D721Med (cell line): ENCODE measurements around the gene ZNF628.

Experiments used
- DNase-seq: peaks from one replicate; pipeline ENCODE4 v3.0.0; 2011; ENCODE audit warnings: low spot score; ENCODE audit not compliant: insufficient read length
- FAIRE-seq: peaks from 2 replicates; lab custom pipeline; 2011; peaks lifted over from hg19 to GRCh38; lab: Jason Lieb, UNC
- TF ChIP-seq, protein P1 (sequence below): IDR thresholded peaks from 2 replicates; pipeline ENCODE4 v1.5.1; 2012; ENCODE audit warnings: mild to moderate bottlenecking, control low read depth; ENCODE audit not compliant: insufficient read depth; ENCODE audit errors: missing control alignments

ZNF628 gene

GRCh38 chr19:55481794-55482155, 5.4 kb downstream of the ZNF628 start:
- FAIRE-seq: no peak
- TF ChIP-seq, protein P1, sequence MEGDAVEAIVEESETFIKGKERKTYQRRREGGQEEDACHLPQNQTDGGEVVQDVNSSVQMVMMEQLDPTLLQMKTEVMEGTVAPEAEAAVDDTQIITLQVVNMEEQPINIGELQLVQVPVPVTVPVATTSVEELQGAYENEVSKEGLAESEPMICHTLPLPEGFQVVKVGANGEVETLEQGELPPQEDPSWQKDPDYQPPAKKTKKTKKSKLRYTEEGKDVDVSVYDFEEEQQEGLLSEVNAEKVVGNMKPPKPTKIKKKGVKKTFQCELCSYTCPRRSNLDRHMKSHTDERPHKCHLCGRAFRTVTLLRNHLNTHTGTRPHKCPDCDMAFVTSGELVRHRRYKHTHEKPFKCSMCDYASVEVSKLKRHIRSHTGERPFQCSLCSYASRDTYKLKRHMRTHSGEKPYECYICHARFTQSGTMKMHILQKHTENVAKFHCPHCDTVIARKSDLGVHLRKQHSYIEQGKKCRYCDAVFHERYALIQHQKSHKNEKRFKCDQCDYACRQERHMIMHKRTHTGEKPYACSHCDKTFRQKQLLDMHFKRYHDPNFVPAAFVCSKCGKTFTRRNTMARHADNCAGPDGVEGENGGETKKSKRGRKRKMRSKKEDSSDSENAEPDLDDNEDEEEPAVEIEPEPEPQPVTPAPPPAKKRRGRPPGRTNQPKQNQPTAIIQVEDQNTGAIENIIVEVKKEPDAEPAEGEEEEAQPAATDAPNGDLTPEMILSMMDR: no peak
- DNase-seq: no peak

DNA sequence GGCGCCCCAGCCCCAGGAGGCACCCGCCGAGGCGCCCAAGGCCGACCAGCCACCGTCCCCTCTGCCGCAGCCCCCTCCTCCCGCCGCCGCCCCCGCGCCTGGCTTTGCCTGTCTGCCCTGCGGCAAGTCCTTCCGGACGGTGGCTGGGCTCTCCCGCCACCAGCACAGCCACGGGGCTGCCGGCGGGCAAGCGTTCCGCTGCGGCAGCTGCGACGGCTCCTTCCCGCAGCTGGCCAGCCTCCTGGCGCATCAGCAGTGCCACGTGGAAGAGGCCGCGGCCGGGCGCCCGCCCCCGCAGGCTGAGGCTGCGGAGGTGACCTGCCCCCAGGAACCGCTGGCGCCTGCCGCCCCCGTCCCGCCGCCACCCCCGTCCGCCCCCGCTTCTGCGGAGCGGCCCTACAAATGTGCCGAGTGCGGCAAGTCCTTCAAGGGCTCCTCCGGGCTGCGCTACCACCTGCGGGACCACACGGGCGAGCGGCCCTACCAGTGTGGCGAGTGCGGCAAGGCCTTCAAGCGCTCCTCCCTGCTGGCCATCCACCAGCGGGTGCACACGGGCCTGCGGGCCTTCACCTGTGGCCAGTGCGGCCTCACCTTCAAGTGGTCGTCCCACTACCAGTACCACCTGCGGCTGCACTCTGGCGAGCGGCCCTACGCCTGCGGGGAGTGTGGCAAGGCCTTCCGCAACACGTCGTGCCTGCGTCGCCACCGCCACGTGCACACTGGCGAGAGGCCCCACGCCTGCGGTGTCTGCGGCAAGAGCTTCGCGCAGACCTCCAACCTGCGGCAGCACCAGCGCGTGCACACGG, 5.9 kb downstream of the ZNF628 start:
- FAIRE-seq: no peak
- TF ChIP-seq, protein P1: no peak
- no peak for DNase-seq

- DNase-seq (no peak), FAIRE-seq (no peak)
- TF ChIP-seq, protein P1: no peak
Measured at GRCh38 chr19:55482967-55483705, 6.7 kb downstream of the ZNF628 start.

DNA sequence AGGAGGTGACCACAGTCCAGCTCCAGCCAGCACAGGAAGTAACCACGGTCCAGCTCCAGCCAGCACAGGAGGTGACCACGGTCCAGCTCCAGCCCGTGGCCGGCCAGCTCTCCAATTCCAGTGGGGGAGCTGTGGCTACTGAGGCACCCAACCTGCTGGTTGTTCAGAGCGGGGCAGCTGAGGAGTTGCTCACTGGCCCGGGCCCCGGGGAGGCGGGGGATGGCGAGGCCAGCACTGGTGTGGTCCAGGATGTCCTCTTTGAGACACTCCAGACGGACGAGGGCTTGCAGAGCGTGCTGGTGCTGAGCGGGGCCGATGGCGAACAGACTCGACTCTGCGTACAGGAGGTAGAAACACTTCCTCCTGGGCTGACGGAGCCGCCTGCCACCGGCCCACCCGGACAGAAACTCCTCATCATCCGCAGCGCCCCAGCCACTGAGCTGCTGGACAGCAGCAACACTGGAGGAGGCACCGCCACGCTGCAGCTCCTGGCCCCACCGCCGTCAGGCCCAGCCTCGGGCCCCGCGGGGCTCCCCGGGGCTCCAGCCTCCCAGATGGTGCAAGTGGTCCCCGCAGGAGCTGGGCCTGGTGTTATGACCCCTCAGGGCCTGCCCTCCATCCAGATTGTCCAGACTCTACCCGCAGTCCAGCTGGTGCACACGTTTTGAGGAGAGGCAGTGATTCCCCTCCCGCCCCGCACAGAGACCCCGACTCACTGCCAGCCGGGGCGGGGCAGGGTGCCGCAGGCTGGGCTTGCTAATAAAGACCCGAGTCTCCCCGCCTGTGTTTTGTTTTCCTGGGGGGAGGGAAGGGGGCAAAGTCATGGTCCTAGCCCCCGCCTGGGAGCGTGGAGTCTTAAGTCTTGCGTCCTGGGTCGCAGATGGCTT, 7.5 kb downstream of the ZNF628 start:
- no peak for FAIRE-seq
- TF ChIP-seq, protein P1: no peak
- no peak for DNase-seq

GRCh38 chr19:55484593-55485438, 8.4 kb downstream of the ZNF628 start, which contains the start of gene NAT14:
Gene NAT14, plus strand, starts transcription at chr19:55485188. Its CDS starts 521 bp downstream, at chr19:55485709.
- FAIRE-seq (no peak), DNase-seq (peak; percentile 98)
- TF ChIP-seq, protein P1: no peak

- no peak for DNase-seq
- TF ChIP-seq, protein P1: no peak
Measured at GRCh38 chr19:55485439-55486011, 9.1 kb downstream of the ZNF628 start.

More at GRCh38 chr19:55485439-55486011, 9.1 kb downstream of the ZNF628 start:
- no peak for FAIRE-seq
